Prostate gland (tissue), 2 donors: Measurements from ENCODE around the gene GALNT11.

Source experiments
- CTCF ChIP-seq, 4 experiments: fragments of 200-600 bp in 2 of 4; fragments of 450-650 bp in 2 of 4; sonication (generic) in 2 of 4; IDR thresholded peaks; 1 replicate in 3 of 4; 2 replicates in 1 of 4; pipeline ENCODE4 v1.5.1; 2016 to 2019; ENCODE audit warnings: antibody characterized with exemption in 4 of 4, mild to moderate bottlenecking in 2 of 4, moderate library complexity in 2 of 4
- POLR2A ChIP-seq: fragments of 450-650 bp; IDR thresholded peaks from one replicate; pipeline ENCODE4 v1.6.1; 2016; ENCODE audit warnings: antibody characterized with exemption, mild to moderate bottlenecking
- POLR2AphosphoS5 ChIP-seq: sonication (generic); formaldehyde crosslinking; IDR thresholded peaks from one replicate; pipeline ENCODE4 v1.6.1; 2017; ENCODE audit warnings: antibody characterized with exemption

GRCh38 chr7:152035817-152036216 is 10.3 kb downstream of the GALNT11 start:
- TF ChIP-seq CTCF (IDR thresholded peaks at IDR 0.05) (no peak), POLR2A (no peak), POLR2AphosphoS5 (no peak)
